Spleen (tissue), 11 donors: ENCODE measurements around the gene CCDC47. TPM values are rescaled to one million over a fixed set of nuclear protein-coding genes. Genes with fewer than 3 reads are reported as not detected.

Experiments used
- DNase-seq: peaks from one replicate; pipeline ENCODE4 v3.0.0-alpha.2; 2020
- H3K27ac ChIP-seq, 8 donors: fragments of 200-600 bp; sonication (generic) in 7 of 8; 1 replicate in 4 of 8; 2 replicates in 4 of 8; pipeline versions ENCODE4 v1.5.0 to v1.8.0; 2016 to 2021; ENCODE audit warnings: inconsistent platforms in 4 of 8, mild to moderate bottlenecking in 4 of 8, moderate library complexity in 1 of 8
- H3K27me3 ChIP-seq, 7 donors: fragments of 200-600 bp; sonication (generic) in 6 of 7; replicated peaks in 1 of 7; 1 replicate in 4 of 7; 2 replicates in 3 of 7; pipeline versions ENCODE4 v1.5.0 to v1.8.0; 2016 to 2021; ENCODE audit warnings: inconsistent platforms in 3 of 7, mild to moderate bottlenecking in 1 of 7
- H3K36me3 ChIP-seq, 6 donors: fragments of 200-600 bp; sonication (generic) in 5 of 6; 1 replicate in 4 of 6; 2 replicates in 2 of 6; pipeline versions ENCODE4 v1.5.0 to v1.8.0; 2016 to 2021; ENCODE audit warnings: inconsistent platforms in 2 of 6
- H3K4me1 ChIP-seq, 6 donors: fragments of 200-600 bp; sonication (generic) in 5 of 6; 1 replicate in 3 of 6; 2 replicates in 3 of 6; pipeline versions ENCODE4 v1.5.0 to v1.8.0; 2016 to 2021; ENCODE audit warnings: inconsistent platforms in 3 of 6
- H3K4me3 ChIP-seq, 8 donors: fragments of 200-600 bp; sonication (generic) in 7 of 8; 1 replicate in 4 of 8; 2 replicates in 4 of 8; pipeline versions ENCODE4 v1.5.0 to v1.8.0; 2016 to 2021; ENCODE audit warnings: inconsistent platforms in 4 of 8, mild to moderate bottlenecking in 4 of 8, moderate library complexity in 2 of 8
- H3K9me3 ChIP-seq, 8 donors: fragments of 200-600 bp; sonication (generic) in 7 of 8; 1 replicate in 4 of 8; 2 replicates in 4 of 8; pipeline versions ENCODE4 v1.5.0 to v1.8.0; 2016 to 2021; ENCODE audit warnings: inconsistent platforms in 4 of 8
- CTCF ChIP-seq, 11 experiments: fragments of 200-600 bp in 7 of 11; fragments of 450-650 bp in 4 of 11; sonication (generic) in 4 of 11; IDR thresholded peaks in 8 of 11; conservative IDR thresholded peaks in 3 of 11; 1 replicate in 7 of 11; 2 replicates in 4 of 11; pipeline versions ENCODE4 v1.4.0 to v1.8.0; 2016 to 2021; ENCODE audit warnings: antibody characterized with exemption in 11 of 11, inconsistent platforms in 4 of 11, mild to moderate bottlenecking in 1 of 11
- POLR2A ChIP-seq, 3 donors: fragments of 450-650 bp; IDR thresholded peaks; one replicate each; pipeline ENCODE4 v1.5.1; 2017; ENCODE audit warnings: antibody characterized with exemption in 3 of 3, mild to moderate bottlenecking in 1 of 3
- POLR2AphosphoS5 ChIP-seq, 3 donors: sonication (generic); formaldehyde crosslinking; IDR thresholded peaks; one replicate each; pipeline ENCODE4 v1.5.1; 2017; ENCODE audit warnings: antibody characterized with exemption in 3 of 3
- WGBS, 5 donors: extraction: QIAGEN DNeasy Blood & Tissue Kit in 3 of 5; methylation state at CpG; one replicate each; pipeline versions ENCODE4 v1.1.5 to v1.1.7; 2013 to 2018; 5-methylcytosine and 5-hydroxymethylcytosine counted together
- intact Hi-C: fragments of 100-400 bp; cut with DNase I; formaldehyde crosslinking; loops from one replicate; pipeline ENCODE4 v1.15.0; 2023; ENCODE audit warnings: low total_unique reads
- polyA plus RNA-seq, 3 donors: library from polyadenylated mRNA; stranded (reverse); fragments of 200-250 nt; gene quantifications; one replicate each; pipeline ENCODE4 v1.2.1, GENCODE V29; 2013
- total RNA-seq, 7 donors: library from RNA; depleted of rRNA in 3 of 7; stranded (reverse); fragments of >200 nt in 3 of 7; fragmentation: NEBNext Ultra II Directional in 4 of 7; extraction: Animal tissue kit (Norgen Biotek cat#: 25700) in 4 of 7; gene quantifications; one replicate each; pipeline versions ENCODE4 v1.1.0 to v1.2.1, GENCODE V29; 2016 to 2021
- donor health status: healthy with polysubstance abuse.
- donor health status: DM: no; HTN: no; CAD: no; lungs with moderate emphysema.
- donor health status: DM: no; HTN: no; CAD: no.
- donor health status: Bipolar disorder and iron deficiency.
- donor health status: healthy.
- donor health status: DM: no; HTN: no; CAD: no.
- donor health status: DM: yes; HTN: yes; CAD: no.

Gene CCDC47
- total and polyA plus RNA-seq, 10 donors = 8.9 to 74.0 (median 51.5) TPM

DNA sequence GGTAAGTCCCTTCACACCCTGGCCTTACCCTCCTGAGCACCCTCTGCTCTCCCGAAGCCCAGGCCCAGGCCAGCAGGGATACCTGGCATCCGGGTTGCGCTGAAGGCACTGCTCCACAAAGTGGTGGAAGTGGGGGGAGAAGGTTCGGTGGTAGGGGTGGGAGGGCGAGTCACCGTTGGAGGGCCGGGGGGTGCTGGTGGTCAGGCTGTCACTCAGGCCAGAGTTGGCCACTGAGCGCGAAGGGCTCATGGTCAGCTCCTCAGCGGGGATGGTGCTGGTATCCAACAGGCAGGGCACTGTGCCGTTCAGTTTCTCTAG is 69.2 kb downstream of the CCDC47 start:
- intact Hi-C loops = no loop called here
- peak overlapping the region in 3 of 8 donors; percentile 99 to 100 (median 100) for H3K27ac ChIP-seq
- peaks cover 36 to 84% (median 70%) of the 10 kb centered on the region in 6 donors for H3K4me1 ChIP-seq

DNA sequence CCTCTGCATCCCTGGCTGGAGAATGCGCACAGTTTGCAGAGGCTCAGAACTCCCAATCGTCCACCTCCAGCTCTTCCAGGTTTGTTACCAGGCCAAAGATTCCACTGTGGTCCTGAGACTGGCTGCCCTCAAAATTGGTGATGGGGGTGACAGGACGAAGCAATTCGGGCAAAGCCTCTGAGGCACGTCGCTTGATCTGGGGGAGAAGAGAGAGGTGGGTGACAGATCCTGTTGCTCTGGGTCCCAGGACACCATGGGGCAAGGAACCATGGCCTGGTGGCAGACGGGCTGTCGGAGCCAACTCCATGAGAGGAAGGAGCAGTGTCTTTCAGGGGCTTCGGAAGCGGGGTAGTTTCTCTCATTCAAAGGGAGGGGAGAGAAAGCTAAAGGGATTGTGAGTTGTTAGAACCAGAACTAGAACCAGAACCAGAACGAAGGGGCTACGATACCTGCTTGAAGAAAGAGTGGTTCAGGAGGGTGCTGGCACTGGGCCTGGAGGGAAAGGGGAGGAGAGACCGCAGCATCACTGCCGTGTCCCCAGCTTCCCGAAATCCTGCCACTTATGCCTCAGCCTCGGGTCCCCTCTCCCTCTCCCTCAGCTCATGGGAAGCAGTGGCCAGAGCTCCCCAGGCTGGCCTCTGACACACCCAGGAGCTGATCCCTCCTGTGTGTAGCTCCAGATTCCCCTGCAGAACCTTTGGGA is 69.7 kb downstream of the CCDC47 start:
- no peak for DNase-seq
- intact Hi-C loops = no loop called here
- H3K9me3 ChIP-seq = no peaks in the 10 kb centered on the region
- 84 to 96% (median 91%) methylated on average over 16 of the region's 16 CpGs for WGBS, 5 donors
- H3K27me3 ChIP-seq = no peaks in the 10 kb centered on the region
- H3K4me3 ChIP-seq = no peak overlapping the region
- peak overlapping the region in 6 of 8 donors; percentile 97 to 100 (median 99) for H3K27ac ChIP-seq
- peaks cover 36 to 89% (median 74%) of the 10 kb centered on the region in 6 donors for H3K4me1 ChIP-seq
- peaks cover 0 to 63% (median 16%) of the 10 kb centered on the region in 6 donors for H3K36me3 ChIP-seq
- TF ChIP-seq POLR2AphosphoS5 (IDR thresholded peaks at IDR 0.05) (peak in 1 of 3 donors; percentile 22), POLR2A (IDR thresholded peaks at IDR 0.05) (no peak)

More for the DNA sequence above, 69.2 kb downstream of the CCDC47 start:
- Histone ChIP-seq H3K36me3 (peaks cover 0 to 67% (median 21%) of the 10 kb centered on the region in 6 donors), H3K4me3 (no peak overlapping the region), H3K27me3 (no peaks in the 10 kb centered on the region), H3K9me3 (no peaks in the 10 kb centered on the region)
- peak in 1 of 3 donors; percentile 11 for TF ChIP-seq POLR2AphosphoS5 (IDR thresholded peaks at IDR 0.05)
- TF ChIP-seq POLR2A (IDR thresholded peaks at IDR 0.05) = no peak
- WGBS, 5 donors = 87 to 97% (median 94%) methylated on average over 4 to 11 of the region's 11 CpGs
- no peak for DNase-seq

DNA sequence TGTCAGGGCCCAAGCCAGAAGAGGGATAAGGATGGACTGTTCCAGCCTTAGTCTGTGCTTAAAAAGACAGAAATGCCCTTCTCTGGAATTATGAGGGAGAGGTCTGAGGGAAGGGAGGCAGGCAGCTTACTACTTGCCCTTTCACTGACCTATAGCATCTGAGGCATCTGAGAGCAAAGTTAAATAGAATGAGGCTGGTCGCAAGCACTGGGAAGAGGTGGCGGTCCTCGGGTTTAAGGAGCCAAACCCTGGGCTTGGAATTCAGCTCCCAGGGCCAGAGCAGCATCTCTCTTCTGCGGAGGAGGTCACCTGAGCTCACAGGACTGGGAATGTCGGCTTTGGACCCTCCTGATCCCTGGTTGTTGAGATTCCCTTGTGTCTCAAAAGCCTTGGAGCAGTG is 70.4 kb downstream of the CCDC47 start:
- peak overlapping the region in 4 of 8 donors; percentile 42 to 99 (median 93) for H3K4me3 ChIP-seq
- H3K36me3 ChIP-seq = peaks cover 0 to 63% (median 14%) of the 10 kb centered on the region in 6 donors
- DNase-seq = no peak
- no peaks in the 10 kb centered on the region for H3K9me3 ChIP-seq
- 88 to 95% (median 92%) methylated on average over 5 of the region's 5 CpGs for WGBS, 5 donors
- intact Hi-C loops = no loop called here
- H3K27me3 ChIP-seq = no peaks in the 10 kb centered on the region
- H3K4me1 ChIP-seq = peaks cover 39 to 91% (median 76%) of the 10 kb centered on the region in 6 donors
- H3K27ac ChIP-seq = peak overlapping the region; percentile 93 to 100 (median 98)
- TF ChIP-seq POLR2AphosphoS5 (IDR thresholded peaks at IDR 0.05) = no peak
- no peak for TF ChIP-seq CTCF (IDR thresholded peaks at IDR 0.05 in 8 of 11, conservative IDR thresholded peaks at IDR 0.05 in 3 of 11)
- TF ChIP-seq POLR2A (IDR thresholded peaks at IDR 0.05) = no peak

DNA sequence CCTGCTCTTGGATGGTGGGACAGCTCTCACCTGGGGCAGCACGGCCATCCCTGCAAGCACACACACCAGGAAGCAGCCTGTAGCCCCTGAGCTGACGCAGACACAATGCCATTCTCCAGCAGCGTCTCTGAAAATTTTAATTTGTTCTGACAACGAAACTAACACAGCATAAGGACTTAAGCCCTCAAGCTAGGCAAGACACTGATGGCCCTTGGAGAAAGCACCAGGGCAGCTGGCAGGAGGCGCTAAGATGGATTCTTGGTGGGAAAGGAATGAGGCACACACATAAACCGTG is 70.7 kb downstream of the CCDC47 start:
- no peak for TF ChIP-seq POLR2A (IDR thresholded peaks at IDR 0.05)
- no peak for TF ChIP-seq POLR2AphosphoS5 (IDR thresholded peaks at IDR 0.05)
- no peak for TF ChIP-seq CTCF (IDR thresholded peaks at IDR 0.05 in 8 of 11, conservative IDR thresholded peaks at IDR 0.05 in 3 of 11)
- DNase-seq = no peak
- Histone ChIP-seq H3K27ac (peak overlapping the region; percentile 93 to 100 (median 98)), H3K9me3 (no peaks in the 10 kb centered on the region), H3K4me3 (peak overlapping the region in 7 of 8 donors; percentile 21 to 99 (median 88)), H3K27me3 (no peaks in the 10 kb centered on the region), H3K36me3 (peaks cover 0 to 63% (median 14%) of the 10 kb centered on the region in 6 donors), H3K4me1 (peaks cover 42 to 93% (median 78%) of the 10 kb centered on the region in 6 donors)
- WGBS, 5 donors = 72 to 86% (median 78%) methylated on average over 6 of the region's 6 CpGs
- intact Hi-C loops = no loop called here
